ENCODE measurements around the gene UCHL5.

DNA sequence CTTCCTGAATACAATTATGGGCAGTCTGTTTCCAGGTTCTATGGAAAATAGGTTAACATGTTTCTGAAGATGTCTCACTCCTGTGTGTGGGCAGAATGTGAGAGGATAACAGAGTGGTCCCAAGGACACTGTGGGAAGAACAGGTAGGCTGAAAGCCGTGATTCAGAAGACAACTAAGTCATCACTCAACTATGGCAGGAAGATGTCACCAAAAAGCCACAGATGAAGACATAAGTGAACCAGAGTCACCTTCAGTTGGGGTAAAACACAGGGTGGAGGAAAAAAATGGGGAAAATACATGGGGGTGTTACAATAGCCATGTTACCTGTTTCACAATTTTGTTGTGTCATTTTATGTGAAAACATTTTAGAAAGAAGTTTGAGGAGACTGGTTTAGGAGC lies 75.1 kb downstream of the UCHL5 start:
- TF ChIP-seq, protein P1, sequence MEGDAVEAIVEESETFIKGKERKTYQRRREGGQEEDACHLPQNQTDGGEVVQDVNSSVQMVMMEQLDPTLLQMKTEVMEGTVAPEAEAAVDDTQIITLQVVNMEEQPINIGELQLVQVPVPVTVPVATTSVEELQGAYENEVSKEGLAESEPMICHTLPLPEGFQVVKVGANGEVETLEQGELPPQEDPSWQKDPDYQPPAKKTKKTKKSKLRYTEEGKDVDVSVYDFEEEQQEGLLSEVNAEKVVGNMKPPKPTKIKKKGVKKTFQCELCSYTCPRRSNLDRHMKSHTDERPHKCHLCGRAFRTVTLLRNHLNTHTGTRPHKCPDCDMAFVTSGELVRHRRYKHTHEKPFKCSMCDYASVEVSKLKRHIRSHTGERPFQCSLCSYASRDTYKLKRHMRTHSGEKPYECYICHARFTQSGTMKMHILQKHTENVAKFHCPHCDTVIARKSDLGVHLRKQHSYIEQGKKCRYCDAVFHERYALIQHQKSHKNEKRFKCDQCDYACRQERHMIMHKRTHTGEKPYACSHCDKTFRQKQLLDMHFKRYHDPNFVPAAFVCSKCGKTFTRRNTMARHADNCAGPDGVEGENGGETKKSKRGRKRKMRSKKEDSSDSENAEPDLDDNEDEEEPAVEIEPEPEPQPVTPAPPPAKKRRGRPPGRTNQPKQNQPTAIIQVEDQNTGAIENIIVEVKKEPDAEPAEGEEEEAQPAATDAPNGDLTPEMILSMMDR (conservative IDR thresholded peaks at IDR 0.05; ENCODE audit: low read depth in 2 of 2), result no peak
- TF ChIP-seq EZH2phosphoT487 (IDR thresholded peaks at IDR 0.05; ENCODE audit: unreplicated experiment) (no peak), POLR2AphosphoS5 (IDR thresholded peaks at IDR 0.05; ENCODE audit: low read depth) (no peak), EZH2 (IDR thresholded peaks at IDR 0.05; ENCODE audit: low read depth, unreplicated experiment) (no peak), JUNB (IDR thresholded peaks at IDR 0.05; ENCODE audit: unreplicated experiment) (no peak), STAT1 (IDR thresholded peaks at IDR 0.05; ENCODE audit: unreplicated experiment) (no peak), CREB1 (CRISPR knock-in tag; IDR thresholded peaks at IDR 0.05; ENCODE audit: low read depth) (no peak)
- TF ChIP-seq, protein P2, sequence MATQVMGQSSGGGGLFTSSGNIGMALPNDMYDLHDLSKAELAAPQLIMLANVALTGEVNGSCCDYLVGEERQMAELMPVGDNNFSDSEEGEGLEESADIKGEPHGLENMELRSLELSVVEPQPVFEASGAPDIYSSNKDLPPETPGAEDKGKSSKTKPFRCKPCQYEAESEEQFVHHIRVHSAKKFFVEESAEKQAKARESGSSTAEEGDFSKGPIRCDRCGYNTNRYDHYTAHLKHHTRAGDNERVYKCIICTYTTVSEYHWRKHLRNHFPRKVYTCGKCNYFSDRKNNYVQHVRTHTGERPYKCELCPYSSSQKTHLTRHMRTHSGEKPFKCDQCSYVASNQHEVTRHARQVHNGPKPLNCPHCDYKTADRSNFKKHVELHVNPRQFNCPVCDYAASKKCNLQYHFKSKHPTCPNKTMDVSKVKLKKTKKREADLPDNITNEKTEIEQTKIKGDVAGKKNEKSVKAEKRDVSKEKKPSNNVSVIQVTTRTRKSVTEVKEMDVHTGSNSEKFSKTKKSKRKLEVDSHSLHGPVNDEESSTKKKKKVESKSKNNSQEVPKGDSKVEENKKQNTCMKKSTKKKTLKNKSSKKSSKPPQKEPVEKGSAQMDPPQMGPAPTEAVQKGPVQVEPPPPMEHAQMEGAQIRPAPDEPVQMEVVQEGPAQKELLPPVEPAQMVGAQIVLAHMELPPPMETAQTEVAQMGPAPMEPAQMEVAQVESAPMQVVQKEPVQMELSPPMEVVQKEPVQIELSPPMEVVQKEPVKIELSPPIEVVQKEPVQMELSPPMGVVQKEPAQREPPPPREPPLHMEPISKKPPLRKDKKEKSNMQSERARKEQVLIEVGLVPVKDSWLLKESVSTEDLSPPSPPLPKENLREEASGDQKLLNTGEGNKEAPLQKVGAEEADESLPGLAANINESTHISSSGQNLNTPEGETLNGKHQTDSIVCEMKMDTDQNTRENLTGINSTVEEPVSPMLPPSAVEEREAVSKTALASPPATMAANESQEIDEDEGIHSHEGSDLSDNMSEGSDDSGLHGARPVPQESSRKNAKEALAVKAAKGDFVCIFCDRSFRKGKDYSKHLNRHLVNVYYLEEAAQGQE (IDR thresholded peaks at IDR 0.05; ENCODE audit: unreplicated experiment), result no peak

All from GM23338 (cell line).